Astrocyte of the spinal cord (primary cell): Measurements from ENCODE around the gene RPA3.
A peak's percentile ranks its signal among the peaks of the same experiment; 100 is the strongest.

Experiments used
- DNase-seq: peaks from one replicate; pipeline ENCODE4 v3.0.0; 2011; ENCODE audit warnings: low read depth, low spot score
- H3K4me3 ChIP-seq: 2 replicates; pipeline ENCODE4 v1.5.1; 2011; ENCODE audit warnings: low read depth, mild to moderate bottlenecking, low read length, moderate library complexity
- in situ Hi-C: cut with HindIII; loops from 2 replicates; pipeline ENCODE4 v1.10.0; 2017; ENCODE audit warnings: low sequenced_read_pairs
- TF ChIP-seq, protein P1 (sequence below): IDR thresholded peaks from 2 replicates; pipeline ENCODE4 v1.5.1; 2012; ENCODE audit warnings: low read depth, mild to moderate bottlenecking, low read length, inconsistent platforms

The RPA3 gene

DNA sequence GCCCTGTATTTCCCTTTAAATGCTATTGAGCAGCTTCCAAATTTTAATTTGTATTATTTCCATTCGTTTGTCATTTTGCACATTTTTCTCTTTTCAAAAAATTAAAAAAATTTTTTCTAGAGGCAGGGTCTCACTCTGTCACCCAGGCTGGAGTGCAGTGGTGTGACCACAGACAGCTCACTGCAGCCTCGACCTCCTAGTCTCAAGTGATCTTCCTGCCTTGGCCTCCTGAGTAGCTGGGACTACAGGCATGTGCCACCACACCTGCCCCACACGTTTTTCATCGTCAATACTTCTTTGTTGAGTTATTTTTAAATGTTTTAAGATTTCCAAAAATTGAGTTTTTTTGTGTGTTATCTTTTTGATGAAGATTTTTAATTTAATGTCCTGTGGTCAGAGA, 4.7 kb downstream of the RPA3 start:
- no peak overlapping the region for H3K4me3 ChIP-seq

DNA sequence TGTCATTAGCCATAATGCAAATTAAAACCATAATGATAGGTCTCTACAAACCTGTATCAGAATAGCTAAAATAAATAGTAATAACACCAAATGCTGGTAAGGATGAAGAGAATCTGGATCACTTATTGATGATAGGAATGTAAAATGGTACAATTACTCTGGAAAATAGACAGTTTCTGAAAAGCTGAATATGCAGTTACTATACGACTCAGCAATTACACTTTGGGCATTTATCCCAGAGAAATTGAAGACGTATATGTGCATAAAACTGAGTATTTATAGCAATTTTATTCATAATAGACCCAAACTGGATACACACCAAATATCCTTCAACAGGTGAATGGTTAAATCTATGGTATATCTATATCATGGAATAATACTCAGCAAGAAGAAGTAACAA, 7.9 kb downstream of the RPA3 start:
- TF ChIP-seq, protein P1, sequence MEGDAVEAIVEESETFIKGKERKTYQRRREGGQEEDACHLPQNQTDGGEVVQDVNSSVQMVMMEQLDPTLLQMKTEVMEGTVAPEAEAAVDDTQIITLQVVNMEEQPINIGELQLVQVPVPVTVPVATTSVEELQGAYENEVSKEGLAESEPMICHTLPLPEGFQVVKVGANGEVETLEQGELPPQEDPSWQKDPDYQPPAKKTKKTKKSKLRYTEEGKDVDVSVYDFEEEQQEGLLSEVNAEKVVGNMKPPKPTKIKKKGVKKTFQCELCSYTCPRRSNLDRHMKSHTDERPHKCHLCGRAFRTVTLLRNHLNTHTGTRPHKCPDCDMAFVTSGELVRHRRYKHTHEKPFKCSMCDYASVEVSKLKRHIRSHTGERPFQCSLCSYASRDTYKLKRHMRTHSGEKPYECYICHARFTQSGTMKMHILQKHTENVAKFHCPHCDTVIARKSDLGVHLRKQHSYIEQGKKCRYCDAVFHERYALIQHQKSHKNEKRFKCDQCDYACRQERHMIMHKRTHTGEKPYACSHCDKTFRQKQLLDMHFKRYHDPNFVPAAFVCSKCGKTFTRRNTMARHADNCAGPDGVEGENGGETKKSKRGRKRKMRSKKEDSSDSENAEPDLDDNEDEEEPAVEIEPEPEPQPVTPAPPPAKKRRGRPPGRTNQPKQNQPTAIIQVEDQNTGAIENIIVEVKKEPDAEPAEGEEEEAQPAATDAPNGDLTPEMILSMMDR = no peak
- H3K4me3 ChIP-seq = no peak overlapping the region
- no peak for DNase-seq
- in situ Hi-C loops = no loop called here

More for the DNA sequence above, 4.7 kb downstream of the RPA3 start:
- TF ChIP-seq, protein P1 = no peak
- in situ Hi-C loops = no loop called here
- no peak for DNase-seq

DNA sequence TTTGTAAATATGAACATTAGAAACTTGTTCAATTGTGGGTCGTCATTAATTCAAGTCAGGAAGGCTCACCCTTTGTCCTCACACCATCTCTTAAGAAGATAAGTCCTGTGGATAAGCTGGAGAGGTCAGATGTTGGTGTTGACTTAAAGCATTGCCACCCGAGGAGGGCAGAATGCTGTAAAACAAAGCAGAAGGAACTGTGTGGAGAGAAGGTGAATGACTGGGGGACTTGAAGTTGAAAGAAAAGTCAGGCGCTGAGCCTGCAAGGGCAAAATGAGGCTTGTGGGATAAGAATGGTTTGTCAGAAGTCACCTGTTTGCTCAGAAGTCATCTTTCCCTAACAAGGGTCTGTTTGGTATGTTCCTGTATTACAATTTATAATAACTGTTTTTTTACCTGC, 9.1 kb downstream of the RPA3 start:
- H3K4me3 ChIP-seq = no peak overlapping the region
- in situ Hi-C loops = no loop called here
- TF ChIP-seq, protein P1 = no peak
- DNase-seq = no peak

DNA sequence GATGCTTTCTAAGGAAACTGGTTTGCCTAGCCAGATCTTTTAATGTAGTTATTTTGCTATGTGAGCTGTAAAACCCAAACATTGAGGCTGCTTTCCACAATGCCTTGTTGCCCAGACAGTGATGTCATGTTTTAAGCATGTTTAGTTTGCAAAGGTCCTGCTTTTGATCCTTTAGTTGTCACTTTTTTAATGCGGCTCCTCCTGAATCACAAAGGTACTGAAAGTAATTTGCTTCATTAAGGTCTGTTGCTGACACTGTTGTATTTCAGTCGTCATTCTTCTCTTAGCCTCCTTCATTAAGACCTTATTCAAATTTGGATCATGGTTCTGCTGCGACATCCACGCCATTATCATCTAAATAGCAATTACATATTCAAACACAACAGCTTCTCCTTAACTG, 10.6 kb downstream of the RPA3 start:
- H3K4me3 ChIP-seq = no peak overlapping the region
- in situ Hi-C loops = no loop called here

DNA sequence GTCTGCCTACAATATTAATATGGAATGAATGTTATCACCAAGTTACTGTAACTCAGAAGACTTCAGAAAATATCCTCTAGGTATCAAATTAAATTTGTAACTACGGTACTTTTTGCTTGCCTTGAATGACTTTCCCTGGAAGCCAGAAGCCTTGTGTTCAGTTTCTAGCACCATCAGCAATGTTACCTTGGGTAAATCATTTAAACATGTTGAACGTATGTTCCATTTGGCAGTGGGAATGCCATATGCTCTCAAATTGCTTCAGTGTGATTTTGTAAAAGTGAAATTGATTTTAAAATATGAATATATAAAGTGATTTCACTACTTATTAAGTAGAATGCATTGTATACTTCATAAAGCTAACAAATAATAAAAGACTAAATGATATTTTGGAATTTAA, 11.2 kb downstream of the RPA3 start:
- TF ChIP-seq, protein P1 = no peak
- H3K4me3 ChIP-seq = no peak overlapping the region
- in situ Hi-C loops = no loop called here
- no peak for DNase-seq

More for the DNA sequence above, 10.6 kb downstream of the RPA3 start:
- TF ChIP-seq, protein P1 = no peak
- DNase-seq = peak; percentile 69

DNA sequence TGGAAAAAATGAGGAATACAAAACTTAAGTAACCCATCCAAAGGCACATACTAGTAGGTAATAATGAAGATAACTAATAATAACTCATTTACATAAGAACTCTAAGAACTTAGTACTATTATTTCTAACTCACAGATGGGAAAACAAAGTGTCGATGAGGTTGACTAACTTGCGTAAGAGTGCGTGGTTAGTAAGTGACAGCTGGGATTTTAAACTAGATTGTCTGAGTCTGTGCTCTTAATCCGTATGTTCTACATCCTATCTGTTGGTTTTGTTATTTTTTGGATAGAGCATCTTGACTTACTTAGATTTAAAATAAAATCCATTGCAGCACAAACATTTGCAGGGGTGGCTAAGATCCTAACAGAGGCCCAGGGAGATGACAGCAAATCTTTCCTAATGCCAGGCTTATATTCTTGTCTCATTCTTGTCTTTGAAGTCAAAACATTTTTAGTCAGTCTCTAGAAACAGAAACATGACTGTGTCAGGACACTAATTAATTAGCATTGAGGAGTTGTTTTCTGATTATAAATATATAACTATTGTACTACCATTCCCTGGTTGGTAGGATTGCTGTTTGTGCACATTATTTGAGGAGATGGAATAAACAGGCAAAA, 11.7 kb downstream of the RPA3 start:
- no peak overlapping the region for H3K4me3 ChIP-seq
- no peak for DNase-seq
- TF ChIP-seq, protein P1 = no peak
- in situ Hi-C loops = no loop called here
